HepG2 (cell line): Measurements from ENCODE around the gene PRELID1. TPM values are rescaled to one million over a fixed set of nuclear protein-coding genes. Genes with fewer than 3 reads are reported as not detected.
A peak's percentile ranks its signal among the peaks of the same experiment; 100 is the strongest.

Experiments
- BORCS8-MEF2B ChIP-seq: sonication (generic); formaldehyde crosslinking; IDR thresholded peaks from 2 replicates; pipeline ENCODE4 v1.8.0; 2022; ENCODE audit warnings: mild to moderate bottlenecking, missing genetic modification reagents
- DPF2 ChIP-seq: sonication (generic); formaldehyde crosslinking; IDR thresholded peaks from 2 replicates; pipeline ENCODE4 v1.4.0; 2020; ENCODE audit warnings: mild to moderate bottlenecking, low read depth, missing genetic modification reagents, borderline replicate concordance
- E2F1 ChIP-seq: sonication (generic); formaldehyde crosslinking; IDR thresholded peaks from 2 replicates; pipeline ENCODE4 v1.5.0; 2020; ENCODE audit warnings: missing genetic modification reagents
- ETV5 ChIP-seq: IDR thresholded peaks from 2 replicates; pipeline ENCODE4 v1.6.1; 2018; ENCODE audit warnings: missing biosample characterization, missing genetic modification reagents, inconsistent platforms, borderline replicate concordance
- GFI1 ChIP-seq: sonication (generic); formaldehyde crosslinking; IDR thresholded peaks from 2 replicates; pipeline ENCODE4 v1.5.0; 2020; ENCODE audit warnings: missing genetic modification reagents, mild to moderate bottlenecking, borderline replicate concordance
- HDAC1 ChIP-seq: sonication (generic); formaldehyde crosslinking; IDR thresholded peaks from 2 replicates; pipeline ENCODE4 v1.5.1; 2020; ENCODE audit warnings: mild to moderate bottlenecking, missing genetic modification reagents
- HNRNPUL1 ChIP-seq: fragments of 200-400 bp; formaldehyde crosslinking; IDR thresholded peaks from 2 replicates; pipeline ENCODE4 v1.6.1; 2017; ENCODE audit warnings: low read depth, mild to moderate bottlenecking, low read length, moderate library complexity
- IRF2 ChIP-seq: IDR thresholded peaks from 2 replicates; pipeline ENCODE4 v1.6.1; 2018; ENCODE audit warnings: missing genetic modification reagents, missing compliant biosample characterization
- KMT2B ChIP-seq: IDR thresholded peaks from 2 replicates; pipeline ENCODE4 v1.6.1; 2016; ENCODE audit warnings: missing genetic modification reagents, missing compliant biosample characterization
- MZF1 ChIP-seq: sonication (generic); formaldehyde crosslinking; IDR thresholded peaks from 2 replicates; pipeline ENCODE4 v1.8.1; 2023; ENCODE audit warnings: mild to moderate bottlenecking, missing genetic modification reagents, borderline replicate concordance
- RBM39 ChIP-seq: fragments of 200-400 bp; formaldehyde crosslinking; IDR thresholded peaks from one replicate; pipeline ENCODE4 v1.6.1; 2018; ENCODE audit warnings: antibody characterized with exemption, mild to moderate bottlenecking, low read depth, low read length; ENCODE audit not compliant: poor library complexity, severe bottlenecking
- SSRP1 ChIP-seq: IDR thresholded peaks from 2 replicates; pipeline ENCODE4 v1.6.1; 2016; ENCODE audit warnings: control low read depth
- TOPORS ChIP-seq: sonication (generic); formaldehyde crosslinking; IDR thresholded peaks from 2 replicates; pipeline ENCODE4 v1.8.0; 2023; ENCODE audit warnings: mild to moderate bottlenecking, missing genetic modification reagents
- ZBTB33 ChIP-seq: sonication (generic); formaldehyde crosslinking; IDR thresholded peaks from 2 replicates; pipeline ENCODE4 v1.4.0; 2020; ENCODE audit warnings: missing genetic modification reagents
- ZBTB44 ChIP-seq: sonication (generic); formaldehyde crosslinking; IDR thresholded peaks from 2 replicates; pipeline ENCODE4 v1.4.0; 2020; ENCODE audit warnings: missing genetic modification reagents
- ZNF614 ChIP-seq: IDR thresholded peaks from 2 replicates; pipeline ENCODE4 v1.6.1; 2018; ENCODE audit warnings: missing biosample characterization, missing genetic modification reagents, inconsistent platforms, borderline replicate concordance
- ZNF761 ChIP-seq: sonication (generic); formaldehyde crosslinking; conservative IDR thresholded peaks from 2 replicates; pipeline ENCODE4 v1.4.0; 2020; ENCODE audit warnings: mild to moderate bottlenecking, missing genetic modification reagents
- polyA plus RNA-seq, 8 experiments: library from polyadenylated mRNA; depleted of rRNA in 3 of 8; stranded (reverse) in 7 of 8; unstranded in 1 of 8; fragments of >200 nt; fragmentation: Illumina TruSeq in 4 of 8; extraction: Trizol in 4 of 8; gene quantifications; 2 replicates each; pipeline versions ENCODE4 v1.2.1 to v1.2.3, GENCODE V29; 2011 to 2016; ENCODE audit warnings: low read depth in 4 of 8, missing spikeins in 1 of 8, mixed read lengths in 1 of 8; ENCODE audit not compliant: insufficient read depth in 1 of 8
- total RNA-seq, 5 experiments: library from RNA; depleted of rRNA; stranded (reverse); fragments of >200 nt; fragmentation: Illumina TruSeq; extraction: Trizol; gene quantifications; 2 replicates each; pipeline ENCODE4 v1.2.3, GENCODE V29; 2016; ENCODE audit warnings: low read depth in 1 of 5
- TF ChIP-seq, protein P1 (sequence below): sonication (generic); formaldehyde crosslinking; IDR thresholded peaks from 2 replicates; pipeline ENCODE4 v1.8.1; 2023; ENCODE audit warnings: missing genetic modification reagents, inconsistent platforms, borderline replicate concordance

PRELID1 gene
- total and polyA plus RNA-seq, 2 of the 13 experiments (the other 11 are each of a cell fraction or from before 2014, with no cell fraction given) = 250 to 271 TPM

GRCh38 chr5:177303121-177303924, at the start of gene PRELID1, which contains the start of gene RAB24 (continued):
- TF ChIP-seq ZBTB33 (CRISPR knock-in tag) (no peak), BORCS8-MEF2B (CRISPR knock-in tag) (peak; percentile 59), IRF2 (peak; percentile 76; the same call in 1 of the 2 replicates), RBM39 (no peak), SSRP1 (CRISPR knock-in tag) (no peak), MZF1 (CRISPR knock-in tag) (0 out of 2 replicates have a peak, but pooled peaks have one; percentile 60), ZNF761 (peak; percentile 48; the same call in 1 of the 2 replicates), ETV5 (CRISPR knock-in tag) (peak; percentile 78), GFI1 (CRISPR knock-in tag) (peak; percentile 70; the same call in 1 of the 2 replicates), HDAC1 (CRISPR knock-in tag) (peak; percentile 90), KMT2B (CRISPR knock-in tag) (0 out of 2 replicates have a peak, but pooled peaks have one; percentile 71), E2F1 (CRISPR knock-in tag) (0 out of 2 replicates have a peak, but pooled peaks have one; percentile 53), DPF2 (CRISPR knock-in tag) (no peak), TOPORS (CRISPR knock-in tag) (no peak; the same call in 1 of the 2 replicates), ZBTB44 (CRISPR knock-in tag) (no peak), HNRNPUL1 (no peak), ZNF614 (CRISPR knock-in tag) (no peak)
- TF ChIP-seq, protein P1, sequence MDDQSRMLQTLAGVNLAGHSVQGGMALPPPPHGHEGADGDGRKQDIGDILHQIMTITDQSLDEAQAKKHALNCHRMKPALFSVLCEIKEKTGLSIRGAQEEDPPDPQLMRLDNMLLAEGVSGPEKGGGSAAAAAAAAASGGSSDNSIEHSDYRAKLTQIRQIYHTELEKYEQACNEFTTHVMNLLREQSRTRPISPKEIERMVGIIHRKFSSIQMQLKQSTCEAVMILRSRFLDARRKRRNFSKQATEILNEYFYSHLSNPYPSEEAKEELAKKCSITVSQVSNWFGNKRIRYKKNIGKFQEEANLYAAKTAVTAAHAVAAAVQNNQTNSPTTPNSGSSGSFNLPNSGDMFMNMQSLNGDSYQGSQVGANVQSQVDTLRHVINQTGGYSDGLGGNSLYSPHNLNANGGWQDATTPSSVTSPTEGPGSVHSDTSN (CRISPR knock-in tag) = 0 out of 2 replicates have a peak, but pooled peaks have one; percentile 30
